Right atrium auricular region (tissue), 2 donors: ENCODE results near the gene PTPRN2. TPM values are rescaled to one million over a fixed set of nuclear protein-coding genes. Genes with fewer than 3 reads are reported as not detected.
"Not testable (repeated sequence)": the region's sequence is repeated elsewhere in the genome, so short reads cannot be mapped to it uniquely, and the experiment has no call there.

Experiments
- DNase-seq: peaks from one replicate; pipeline ENCODE4 v3.0.0-alpha.2; 2019; ENCODE audit warnings: low spot score
- H3K27ac ChIP-seq, 2 donors: fragments of 200-600 bp; sonication (generic); 1 replicate in 1 of 2; 2 replicates in 1 of 2; pipeline ENCODE4 v1.5.1; 2016 to 2019
- H3K27me3 ChIP-seq, 2 donors: fragments of 200-600 bp; sonication (generic); one replicate each; pipeline versions ENCODE4 v1.5.1 to v1.6.0; 2017 to 2019
- H3K36me3 ChIP-seq: fragments of 200-600 bp; sonication (generic); one replicate; pipeline ENCODE4 v1.5.1; 2016
- H3K4me1 ChIP-seq, 2 donors: fragments of 200-600 bp; sonication (generic); one replicate each; pipeline versions ENCODE4 v1.5.1 to v1.6.0; 2017 to 2019
- H3K4me3 ChIP-seq, 2 donors: fragments of 200-600 bp; sonication (generic); 1 replicate in 1 of 2; 2 replicates in 1 of 2; pipeline ENCODE4 v1.5.1; 2017 to 2019; ENCODE audit warnings: mild to moderate bottlenecking in 1 of 2, moderate library complexity in 1 of 2
- H3K9me3 ChIP-seq, 2 donors: fragments of 200-600 bp; sonication (generic); one replicate each; pipeline ENCODE4 v1.5.1; 2019
- total RNA-seq, 2 donors: library from RNA; depleted of rRNA; stranded (reverse); fragments of >200 nt; gene quantifications; one replicate each; pipeline ENCODE4 v1.1.0, GENCODE V29; 2016
- TF ChIP-seq, protein P1 (sequence below), 2 donors: fragments of 200-600 bp; sonication (generic); IDR thresholded peaks; one replicate each; pipeline ENCODE4 v1.5.1; 2019; ENCODE audit warnings: antibody characterized with exemption in 2 of 2

Gene PTPRN2
- total RNA-seq, 2 donors from 2014 or later: 2.6 to 2.7 TPM

DNA sequence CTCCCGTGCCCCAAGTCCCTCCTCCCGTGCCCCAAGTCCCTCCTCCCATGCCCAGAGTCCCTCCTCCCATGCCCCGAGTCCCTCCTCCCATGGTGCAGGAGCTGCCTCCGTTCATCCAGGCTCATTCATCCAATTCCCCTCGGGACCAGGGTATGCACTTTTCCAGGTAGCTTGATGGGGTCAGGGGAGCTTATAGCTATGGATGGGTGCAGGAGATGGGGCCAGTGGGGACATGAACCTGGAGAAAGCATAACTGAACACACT, 201.3 kb downstream of the PTPRN2 start:
- Histone ChIP-seq H3K36me3 (no peaks in the 10 kb centered on the region), H3K4me3 (no peak overlapping the region), H3K4me1 (no peaks in the 10 kb centered on the region), H3K27me3 (no peaks in the 10 kb centered on the region), H3K9me3 (no peaks in the 10 kb centered on the region), H3K27ac (no peak overlapping the region)
- TF ChIP-seq, protein P1, sequence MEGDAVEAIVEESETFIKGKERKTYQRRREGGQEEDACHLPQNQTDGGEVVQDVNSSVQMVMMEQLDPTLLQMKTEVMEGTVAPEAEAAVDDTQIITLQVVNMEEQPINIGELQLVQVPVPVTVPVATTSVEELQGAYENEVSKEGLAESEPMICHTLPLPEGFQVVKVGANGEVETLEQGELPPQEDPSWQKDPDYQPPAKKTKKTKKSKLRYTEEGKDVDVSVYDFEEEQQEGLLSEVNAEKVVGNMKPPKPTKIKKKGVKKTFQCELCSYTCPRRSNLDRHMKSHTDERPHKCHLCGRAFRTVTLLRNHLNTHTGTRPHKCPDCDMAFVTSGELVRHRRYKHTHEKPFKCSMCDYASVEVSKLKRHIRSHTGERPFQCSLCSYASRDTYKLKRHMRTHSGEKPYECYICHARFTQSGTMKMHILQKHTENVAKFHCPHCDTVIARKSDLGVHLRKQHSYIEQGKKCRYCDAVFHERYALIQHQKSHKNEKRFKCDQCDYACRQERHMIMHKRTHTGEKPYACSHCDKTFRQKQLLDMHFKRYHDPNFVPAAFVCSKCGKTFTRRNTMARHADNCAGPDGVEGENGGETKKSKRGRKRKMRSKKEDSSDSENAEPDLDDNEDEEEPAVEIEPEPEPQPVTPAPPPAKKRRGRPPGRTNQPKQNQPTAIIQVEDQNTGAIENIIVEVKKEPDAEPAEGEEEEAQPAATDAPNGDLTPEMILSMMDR (IDR thresholded peaks at IDR 0.05): no peak
- DNase-seq: no peak

DNA sequence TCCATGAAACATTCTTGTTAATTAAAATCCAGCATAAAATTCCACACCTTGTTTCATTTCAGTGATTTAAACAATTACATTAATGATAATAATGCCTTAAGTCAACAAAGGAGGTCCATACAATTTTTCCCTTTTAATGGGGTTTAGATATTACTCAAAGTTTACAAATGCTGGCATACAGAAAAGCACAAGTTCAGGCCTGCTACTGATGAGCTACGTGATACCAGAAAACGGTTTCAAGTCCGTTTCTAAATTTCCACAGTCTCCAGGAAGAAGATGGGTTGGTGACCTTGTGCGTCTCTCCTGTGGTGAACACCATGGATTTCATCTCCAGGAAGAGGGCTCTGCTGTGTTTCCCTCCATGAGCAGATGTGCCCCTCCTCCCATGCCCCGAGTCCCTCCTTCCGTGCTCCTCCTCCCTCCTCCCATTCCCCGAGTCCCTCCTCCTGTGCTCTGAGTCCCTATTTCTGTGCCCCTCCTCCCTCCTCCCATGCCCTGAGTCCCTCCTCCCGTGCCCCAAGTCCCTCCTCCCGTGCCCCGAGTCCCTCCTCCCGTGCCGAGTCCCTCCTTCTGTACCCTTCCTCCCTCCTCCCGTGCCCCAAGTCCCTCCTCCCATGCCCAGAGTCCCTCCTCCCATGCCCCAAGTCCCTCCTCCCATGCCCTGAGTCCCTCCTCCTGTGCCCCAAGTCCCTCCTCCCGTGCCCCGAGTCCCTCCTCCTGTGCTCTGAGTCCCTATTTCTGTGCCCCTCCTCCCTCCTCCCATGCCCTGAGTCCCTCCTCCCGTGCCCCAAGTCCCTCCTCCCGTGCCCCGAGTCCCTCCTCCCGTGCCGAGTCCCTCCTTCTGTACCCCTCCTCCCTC, 201.9 kb downstream of the PTPRN2 start:
- not testable (repeated sequence) for H3K4me3 ChIP-seq

DNA sequence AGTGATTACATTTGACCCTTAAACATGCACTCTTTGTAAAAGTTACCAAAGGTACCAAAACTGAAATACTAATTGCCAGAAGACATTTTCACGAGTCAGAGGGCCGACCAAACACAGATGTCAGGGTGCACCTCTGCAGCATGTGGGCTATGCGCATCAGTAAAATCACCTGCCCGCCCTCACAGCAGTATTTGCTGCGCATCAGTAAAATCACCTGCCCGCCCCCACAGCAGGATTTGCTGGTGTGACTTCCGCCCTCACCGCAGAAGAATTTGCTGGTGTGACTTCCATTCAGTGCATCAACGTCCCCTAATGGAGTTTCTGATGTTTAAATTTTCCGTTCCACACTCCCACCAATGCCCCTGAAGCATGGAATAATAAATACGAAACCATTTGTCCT, 202.9 kb downstream of the PTPRN2 start:
- DNase-seq: no peak
- Histone ChIP-seq H3K36me3 (no peaks in the 10 kb centered on the region), H3K4me3 (no peak overlapping the region), H3K27me3 (no peaks in the 10 kb centered on the region), H3K9me3 (no peaks in the 10 kb centered on the region), H3K27ac (no peak overlapping the region), H3K4me1 (no peaks in the 10 kb centered on the region)
- TF ChIP-seq, protein P1 (IDR thresholded peaks at IDR 0.05): no peak

More for the DNA sequence above, 201.9 kb downstream of the PTPRN2 start:
- not testable (repeated sequence) for H3K9me3 ChIP-seq, H3K4me1 ChIP-seq, H3K36me3 ChIP-seq, DNase-seq, H3K27ac ChIP-seq, H3K27me3 ChIP-seq

DNA sequence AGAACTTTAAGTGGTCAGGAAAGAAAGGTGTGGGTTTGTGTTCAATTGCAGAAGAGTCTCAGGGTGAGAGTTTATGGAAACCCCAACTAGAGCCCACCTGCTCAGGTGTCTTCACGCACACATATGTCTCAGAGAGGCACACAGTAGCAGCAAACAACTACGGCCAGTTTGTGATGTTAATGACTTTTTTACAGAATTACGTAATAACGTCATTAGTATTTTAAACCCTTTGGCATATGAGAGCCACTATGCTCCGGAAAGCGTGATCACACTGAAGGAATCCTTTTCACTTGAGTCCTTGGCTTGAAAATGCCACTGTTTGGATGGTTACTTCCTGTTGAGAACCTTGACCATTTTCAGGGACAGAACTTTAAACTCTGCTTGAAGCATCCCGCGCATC, 204.0 kb downstream of the PTPRN2 start:
- Histone ChIP-seq H3K27ac (no peak overlapping the region), H3K9me3 (no peaks in the 10 kb centered on the region), H3K36me3 (no peaks in the 10 kb centered on the region), H3K4me1 (no peaks in the 10 kb centered on the region), H3K4me3 (no peak overlapping the region), H3K27me3 (no peaks in the 10 kb centered on the region)
- TF ChIP-seq, protein P1 (IDR thresholded peaks at IDR 0.05): no peak
- no peak for DNase-seq

DNA sequence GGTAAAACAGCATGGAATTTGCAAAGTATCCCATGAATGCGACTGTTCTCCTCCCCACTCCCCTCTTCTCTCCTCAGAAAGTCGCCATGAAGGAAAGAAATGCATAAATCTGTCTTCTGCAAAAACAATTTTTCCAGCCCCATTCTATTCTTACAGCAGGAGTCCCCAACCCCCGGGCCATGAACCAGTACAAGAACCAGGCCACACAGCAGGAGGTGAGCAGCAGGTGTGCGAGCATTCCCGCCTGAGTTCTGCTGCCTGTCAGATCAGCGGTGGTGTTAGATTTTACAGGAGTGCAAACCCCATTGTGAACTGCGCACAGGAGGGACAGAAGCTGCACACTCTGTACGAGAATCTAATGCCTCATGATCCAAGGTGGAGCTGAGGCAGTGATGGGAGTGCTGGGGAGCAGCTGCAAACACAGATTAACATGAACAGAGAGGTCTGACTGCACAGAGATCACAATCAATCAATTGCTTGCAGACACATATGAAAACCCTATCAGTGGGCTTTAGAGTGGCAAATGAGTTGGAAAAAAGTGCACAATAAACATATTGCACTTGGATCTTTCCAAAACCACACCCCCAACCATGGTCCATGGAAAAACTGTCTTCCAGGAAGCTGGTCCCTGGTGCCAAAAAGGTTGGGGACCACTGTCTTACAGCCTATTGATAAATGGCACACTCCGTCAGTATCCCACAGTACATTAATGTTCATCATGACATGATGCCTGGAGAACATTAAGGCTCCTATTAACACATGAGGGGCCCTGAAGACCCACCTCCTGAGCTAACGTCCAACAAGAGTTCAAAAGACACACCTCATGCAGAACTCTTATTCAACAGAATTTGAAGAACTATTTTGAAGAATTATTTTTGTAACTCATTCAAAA, 205.0 kb downstream of the PTPRN2 start:
- Histone ChIP-seq H3K9me3 (no peaks in the 10 kb centered on the region), H3K27ac (no peak overlapping the region), H3K4me1 (no peaks in the 10 kb centered on the region), H3K27me3 (no peaks in the 10 kb centered on the region), H3K4me3 (no peak overlapping the region), H3K36me3 (no peaks in the 10 kb centered on the region)
- DNase-seq: no peak
- TF ChIP-seq, protein P1 (IDR thresholded peaks at IDR 0.05): no peak

DNA sequence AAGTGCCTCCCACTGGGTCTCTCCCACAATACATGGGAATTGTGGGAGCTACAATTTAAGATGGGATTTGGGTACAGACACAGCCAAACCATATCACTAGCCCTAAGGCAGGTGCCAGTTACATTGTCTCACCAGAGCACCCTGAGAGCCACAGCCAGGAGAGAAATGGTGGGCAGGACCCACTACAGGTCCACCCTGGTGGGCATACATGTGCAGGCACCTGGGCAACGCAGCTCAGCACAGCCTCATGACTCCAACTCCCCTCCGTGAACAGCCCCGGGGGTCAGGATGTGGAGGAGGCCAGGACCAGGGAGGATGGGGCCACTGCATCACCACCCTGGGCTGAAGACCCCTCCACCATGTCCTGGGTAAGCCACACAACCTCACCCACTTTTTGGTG, 205.7 kb downstream of the PTPRN2 start:
- Histone ChIP-seq H3K27ac (no peak overlapping the region), H3K9me3 (no peaks in the 10 kb centered on the region), H3K27me3 (no peaks in the 10 kb centered on the region), H3K36me3 (no peaks in the 10 kb centered on the region), H3K4me1 (no peaks in the 10 kb centered on the region), H3K4me3 (no peak overlapping the region)
- TF ChIP-seq, protein P1 (IDR thresholded peaks at IDR 0.05): no peak
- no peak for DNase-seq
